ENCODE results near the gene DAAM2.

Gene DAAM2

GRCh38 chr6:39907871-39908575, 115.8 kb downstream of the DAAM2 start:
- DNase-seq (ENCODE audit: low read depth, low spot score), result no peak

GRCh38 chr6:39908838-39909583, 116.8 kb downstream of the DAAM2 start:
- DNase-seq (ENCODE audit: low read depth, low spot score), result no peak

- no peak for DNase-seq (ENCODE audit: low read depth, low spot score)
These were observed 117.5 kb downstream of the DAAM2 start for GRCh38 chr6:39909701-39910100.

GRCh38 chr6:39910164-39910563, 118.0 kb downstream of the DAAM2 start:
- no peak for DNase-seq (ENCODE audit: low read depth, low spot score)

- no peak for DNase-seq (ENCODE audit: low read depth, low spot score)
These were observed 118.6 kb downstream of the DAAM2 start for GRCh38 chr6:39910744-39911143.

- DNase-seq (ENCODE audit: low read depth, low spot score), result no peak
These were observed 119.4 kb downstream of the DAAM2 start for GRCh38 chr6:39911513-39912125.

- DNase-seq (ENCODE audit: low read depth, low spot score), result no peak
These were observed 120.3 kb downstream of the DAAM2 start for GRCh38 chr6:39912446-39912845.

GRCh38 chr6:39913391-39913916, 121.3 kb downstream of the DAAM2 start:
- DNase-seq (ENCODE audit: low read depth, low spot score), result no peak

- no peak for DNase-seq (ENCODE audit: low read depth, low spot score)
These were observed 122.1 kb downstream of the DAAM2 start for GRCh38 chr6:39914239-39914638.

GRCh38 chr6:39915866-39916265, 123.7 kb downstream of the DAAM2 start:
- no peak for DNase-seq (ENCODE audit: low read depth, low spot score)

- DNase-seq (ENCODE audit: low read depth, low spot score), result no peak
These were observed 125.2 kb downstream of the DAAM2 start for GRCh38 chr6:39917329-39917728.

- no peak for DNase-seq (ENCODE audit: low read depth, low spot score)
These were observed 125.8 kb downstream of the DAAM2 start for GRCh38 chr6:39917981-39918380.

GRCh38 chr6:39918831-39919230, 126.7 kb downstream of the DAAM2 start:
- DNase-seq (ENCODE audit: low read depth, low spot score), result no peak

- DNase-seq (ENCODE audit: low read depth, low spot score), result no peak
These were observed 128.0 kb downstream of the DAAM2 start for GRCh38 chr6:39920157-39920556.

GRCh38 chr6:39922821-39923220, 130.6 kb downstream of the DAAM2 start:
- no peak for DNase-seq (ENCODE audit: low read depth, low spot score)

- no peak for DNase-seq (ENCODE audit: low read depth, low spot score)
These were observed 131.2 kb downstream of the DAAM2 start for GRCh38 chr6:39923394-39923793.

GRCh38 chr6:39923861-39924260, 131.7 kb downstream of the DAAM2 start:
- no peak for DNase-seq (ENCODE audit: low read depth, low spot score)

GRCh38 chr6:39924283-39924682, 132.1 kb downstream of the DAAM2 start:
- DNase-seq (ENCODE audit: low read depth, low spot score), result no peak

- DNase-seq (ENCODE audit: low read depth, low spot score), result no peak
These were observed 133.2 kb downstream of the DAAM2 start for GRCh38 chr6:39925191-39925930.

GRCh38 chr6:39925931-39926290, 133.7 kb downstream of the DAAM2 start:
- DNase-seq (ENCODE audit: low read depth, low spot score), result no peak

- DNase-seq (ENCODE audit: low read depth, low spot score), result no peak
These were observed 134.5 kb downstream of the DAAM2 start for GRCh38 chr6:39926668-39927067.

GRCh38 chr6:39927159-39927558, 135.0 kb downstream of the DAAM2 start:
- no peak for DNase-seq (ENCODE audit: low read depth, low spot score)

Data from smooth muscle cell of the brain vasculature (primary cell).